ENCODE measurements around the gene FANCG.

FANCG gene

DNA sequence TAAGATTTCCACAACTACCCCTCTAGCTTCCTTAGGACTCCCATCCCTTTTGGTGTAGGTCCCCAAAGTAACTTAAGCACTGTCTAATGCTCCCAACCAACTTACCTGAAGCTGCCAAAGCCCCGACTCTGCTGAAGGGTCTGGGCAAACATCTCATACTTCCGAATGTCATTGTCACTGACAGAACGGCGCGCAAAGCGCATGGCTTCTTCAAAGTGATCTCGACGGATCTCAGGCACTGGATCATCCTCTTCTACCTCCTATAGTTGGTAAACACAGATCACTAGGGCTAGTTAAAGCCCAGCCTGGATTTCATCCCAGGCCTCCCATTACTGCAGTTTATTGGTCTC is 22.5 kb downstream of the FANCG start:
- no peak for DNase-seq

DNA sequence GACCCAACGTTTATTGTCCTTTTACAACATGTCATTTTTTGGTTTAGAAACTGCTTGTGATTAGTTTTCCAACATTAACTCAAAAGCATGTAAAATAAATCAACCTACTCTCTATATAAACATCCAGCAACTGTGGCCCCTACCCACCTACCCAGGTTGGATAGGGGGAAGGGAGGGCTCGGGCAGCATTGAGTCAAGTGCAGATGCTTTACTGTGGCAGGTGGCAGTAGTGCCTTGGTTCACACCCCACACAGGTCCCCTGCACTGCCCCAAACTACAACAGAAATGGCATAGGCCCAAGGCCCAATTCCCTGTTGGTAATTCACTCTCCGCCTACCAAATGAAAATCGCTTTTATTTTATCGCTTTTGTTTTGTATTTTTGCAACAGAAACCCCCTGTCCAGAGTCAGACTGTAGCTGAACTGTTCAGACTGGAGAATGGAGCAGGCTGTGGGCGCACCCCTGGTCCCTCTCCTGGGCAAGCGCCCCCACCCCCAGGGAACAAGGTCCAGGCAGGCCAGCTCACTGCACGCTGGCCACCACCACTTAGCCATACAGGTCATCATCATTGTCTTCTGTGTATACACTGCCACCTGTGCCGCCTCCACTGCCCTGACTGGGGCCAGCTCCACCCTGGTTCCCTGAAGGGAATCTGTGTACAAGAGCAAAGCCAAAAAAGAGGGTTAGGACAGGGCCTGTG is 23.0 kb downstream of the FANCG start:
- no peak for DNase-seq

DNA sequence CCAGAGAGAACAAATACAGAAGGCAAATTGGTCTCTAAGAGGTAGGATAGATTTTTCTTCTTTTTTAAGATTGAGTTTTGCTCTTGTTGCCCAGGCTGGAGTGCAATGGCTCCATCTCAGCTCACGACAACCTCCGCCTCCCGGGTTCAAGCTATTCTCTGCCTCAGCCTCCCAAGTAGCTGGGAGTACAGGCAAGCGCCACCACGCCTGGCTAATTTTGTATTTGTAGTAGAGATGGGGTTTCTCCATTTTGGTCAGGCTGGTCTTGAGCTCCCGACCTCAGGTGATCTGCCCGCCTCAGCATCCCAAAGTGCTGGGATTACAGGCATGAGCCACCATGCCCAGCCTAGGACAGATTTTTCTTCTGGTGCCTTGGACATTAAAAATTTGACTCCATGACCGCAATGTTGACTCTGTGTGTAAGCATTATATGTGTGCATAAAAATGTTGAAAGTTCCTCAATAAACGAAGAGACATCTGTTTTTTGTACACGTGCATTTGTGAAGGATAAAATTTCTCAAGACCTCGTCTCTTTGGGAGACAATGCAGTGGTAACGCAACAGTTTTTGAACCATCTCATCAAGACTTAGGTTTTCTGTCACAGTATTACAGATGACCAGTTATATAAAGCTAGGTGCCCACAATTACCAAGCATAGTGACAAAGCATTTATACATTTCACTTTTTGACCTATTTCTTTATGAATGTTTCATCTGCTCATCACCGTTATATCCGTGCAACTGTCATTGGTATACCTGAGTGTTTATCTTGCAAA is 24.7 kb downstream of the FANCG start:
- no peak for DNase-seq

DNA sequence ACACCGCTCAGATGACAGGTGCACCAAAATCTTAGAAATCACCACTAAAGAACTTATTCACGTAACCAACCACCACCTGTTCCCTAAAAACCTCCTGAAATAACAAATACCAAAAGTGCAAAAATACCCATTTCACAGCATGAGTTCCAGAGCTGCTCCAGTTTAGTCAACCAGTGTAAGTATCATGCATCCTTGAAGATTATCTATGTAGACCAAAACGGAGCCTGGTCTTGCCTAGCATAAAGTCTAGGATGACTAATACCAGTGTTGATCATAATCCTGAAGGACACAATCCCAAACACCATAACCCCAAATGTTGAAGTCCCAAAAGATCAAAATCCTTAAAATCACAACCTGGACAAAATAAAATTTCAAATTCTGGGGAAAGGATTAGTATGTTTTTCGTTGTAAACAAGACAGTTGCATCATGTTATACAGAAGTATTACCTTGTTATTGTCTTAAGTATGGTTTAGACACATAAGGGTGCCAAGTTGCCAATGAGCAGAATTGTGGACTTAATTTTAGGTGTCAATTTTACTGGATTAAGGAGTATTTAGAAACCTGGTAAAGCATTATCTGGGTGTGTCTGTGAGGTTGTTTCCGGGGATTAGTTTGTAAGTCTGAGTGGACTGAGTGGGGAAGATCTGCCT is 25.4 kb downstream of the FANCG start:
- DNase-seq = no peak

DNA sequence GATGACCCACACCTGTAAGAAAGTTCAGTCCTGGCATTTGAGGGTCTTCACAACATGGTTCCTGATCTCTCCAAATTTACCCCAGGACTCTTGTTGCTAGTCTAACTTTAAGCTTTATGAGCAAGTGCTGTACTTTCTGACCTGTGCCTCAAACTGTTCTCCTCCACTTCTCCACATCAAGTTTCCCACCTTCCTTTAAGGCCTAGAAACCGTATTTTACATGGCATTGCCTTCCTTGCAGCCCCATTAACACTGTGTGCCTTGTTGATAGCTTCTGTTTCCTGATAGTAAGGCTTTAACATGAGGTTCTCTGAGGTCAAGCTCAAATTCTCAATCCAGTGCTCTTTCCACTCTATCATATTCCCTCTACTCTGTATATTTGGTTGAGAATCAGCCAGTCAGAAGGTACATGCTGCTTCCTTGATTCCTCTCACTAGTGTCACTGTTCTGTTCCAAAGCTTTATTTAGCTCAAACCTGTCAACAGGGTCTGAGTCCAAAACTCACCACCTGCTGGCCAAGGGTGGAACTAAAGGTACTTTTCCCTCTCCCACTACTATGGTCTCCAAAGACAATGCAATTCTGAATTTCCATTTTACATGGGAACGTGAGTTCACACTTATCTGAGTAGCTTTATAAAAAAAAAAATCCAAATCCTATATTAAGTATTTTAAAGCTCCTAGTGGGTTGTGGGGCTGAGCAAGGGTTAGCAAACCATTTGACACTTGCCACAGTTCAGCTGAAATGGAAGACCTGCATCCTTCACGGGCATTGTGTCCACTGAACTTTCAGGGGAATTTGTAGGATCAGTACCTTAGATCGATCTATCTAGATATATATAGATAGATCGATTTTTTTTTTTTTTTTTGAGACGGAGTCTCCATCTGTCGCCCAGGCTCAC is 28.4 kb downstream of the FANCG start:
- DNase-seq = peak; percentile 28

DNA sequence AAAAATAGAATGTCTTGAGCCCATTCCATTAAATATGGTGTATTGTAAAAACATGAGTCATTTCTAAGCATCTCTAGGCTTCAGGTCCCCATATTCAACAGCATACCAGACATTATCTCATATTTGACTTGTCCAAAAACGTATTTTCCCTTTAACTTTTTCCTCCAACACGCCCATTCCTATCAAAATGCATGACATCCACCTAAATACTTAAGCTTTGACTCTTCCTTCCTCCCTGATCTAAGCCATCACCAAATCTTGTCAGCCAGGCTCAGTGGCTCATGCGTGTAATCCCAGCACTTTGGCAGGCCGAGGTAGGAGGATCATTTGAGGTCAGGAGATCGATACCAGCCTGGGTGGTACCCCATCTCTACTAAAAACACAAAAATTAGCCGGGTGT is 31.2 kb downstream of the FANCG start:
- DNase-seq = no peak

DNA sequence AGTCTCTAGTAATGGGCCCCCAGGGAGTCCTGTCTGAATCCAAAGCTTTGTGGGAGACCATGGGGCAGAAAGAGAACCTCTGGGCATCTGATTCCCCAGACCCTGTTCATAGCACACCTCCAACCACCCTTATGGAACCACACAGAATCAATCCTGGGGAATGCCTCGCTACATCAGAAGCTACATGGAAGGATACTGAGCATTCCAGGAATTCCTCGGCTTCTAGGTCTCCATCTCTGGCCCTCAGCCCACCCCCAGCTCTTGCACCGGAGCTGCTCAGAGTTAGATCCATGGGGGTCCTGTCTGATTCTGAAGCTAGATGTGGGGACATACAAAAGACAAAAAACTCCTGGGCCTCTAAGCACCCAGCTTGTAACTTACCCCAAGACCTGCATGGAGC is 35.7 kb downstream of the FANCG start:
- DNase-seq = no peak

DNA sequence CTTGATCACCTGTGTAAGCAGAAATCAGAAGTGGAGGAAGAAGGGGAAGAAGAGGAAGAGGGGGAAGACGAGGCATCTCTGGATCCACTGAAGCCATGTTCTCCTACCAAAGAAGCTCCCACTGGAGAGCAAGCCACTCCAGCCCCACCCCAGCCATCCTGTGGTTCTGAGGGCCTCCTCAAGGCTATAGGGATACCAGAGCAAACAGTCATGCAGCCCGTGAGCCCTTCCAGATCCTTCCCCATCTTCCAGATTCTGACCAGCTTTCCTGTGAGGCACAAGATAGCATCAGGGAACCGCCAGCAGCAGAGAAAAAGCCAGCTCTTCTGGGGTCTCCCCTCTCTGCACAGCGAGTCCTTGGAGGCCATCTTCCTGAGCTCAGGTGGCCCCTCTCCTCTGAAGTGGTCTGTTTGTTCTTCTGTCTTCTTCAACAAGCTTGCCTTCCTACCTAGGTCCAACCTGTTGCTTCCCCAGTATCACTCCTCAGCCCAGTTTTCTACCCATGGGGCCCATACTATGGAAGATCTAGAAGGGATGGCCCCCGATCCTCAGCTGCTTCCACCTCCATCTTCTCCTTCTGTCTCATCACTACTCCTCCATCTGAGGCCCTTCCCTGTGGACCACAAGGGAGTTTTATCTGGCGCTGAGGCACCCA is 36.7 kb downstream of the FANCG start:
- DNase-seq = no peak

DNA sequence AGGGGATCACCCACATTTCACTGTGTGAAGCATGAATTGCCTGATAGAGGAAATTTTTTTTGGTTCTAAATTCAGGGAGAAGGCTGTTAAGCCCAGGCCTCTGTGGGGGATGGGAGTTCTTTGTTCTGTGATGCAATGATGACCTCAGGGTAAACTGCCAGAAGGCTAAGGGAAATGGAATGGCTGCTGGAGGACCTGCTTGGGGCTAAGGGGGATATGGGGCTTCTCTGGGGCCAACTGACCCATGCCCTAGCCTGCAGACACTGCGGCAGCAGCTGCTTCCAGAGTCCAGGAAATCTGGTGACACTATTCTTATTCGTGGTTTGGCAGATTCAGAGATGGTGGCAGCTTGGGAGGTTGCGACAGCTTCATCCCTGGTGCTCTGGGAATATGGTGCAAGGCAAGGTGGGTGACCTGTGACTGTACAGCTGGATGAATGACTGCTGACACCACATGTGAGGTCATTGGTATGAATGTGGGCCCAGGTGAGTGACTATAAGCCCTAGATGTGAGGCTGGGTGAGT is 37.6 kb downstream of the FANCG start:
- no peak for DNase-seq

DNA sequence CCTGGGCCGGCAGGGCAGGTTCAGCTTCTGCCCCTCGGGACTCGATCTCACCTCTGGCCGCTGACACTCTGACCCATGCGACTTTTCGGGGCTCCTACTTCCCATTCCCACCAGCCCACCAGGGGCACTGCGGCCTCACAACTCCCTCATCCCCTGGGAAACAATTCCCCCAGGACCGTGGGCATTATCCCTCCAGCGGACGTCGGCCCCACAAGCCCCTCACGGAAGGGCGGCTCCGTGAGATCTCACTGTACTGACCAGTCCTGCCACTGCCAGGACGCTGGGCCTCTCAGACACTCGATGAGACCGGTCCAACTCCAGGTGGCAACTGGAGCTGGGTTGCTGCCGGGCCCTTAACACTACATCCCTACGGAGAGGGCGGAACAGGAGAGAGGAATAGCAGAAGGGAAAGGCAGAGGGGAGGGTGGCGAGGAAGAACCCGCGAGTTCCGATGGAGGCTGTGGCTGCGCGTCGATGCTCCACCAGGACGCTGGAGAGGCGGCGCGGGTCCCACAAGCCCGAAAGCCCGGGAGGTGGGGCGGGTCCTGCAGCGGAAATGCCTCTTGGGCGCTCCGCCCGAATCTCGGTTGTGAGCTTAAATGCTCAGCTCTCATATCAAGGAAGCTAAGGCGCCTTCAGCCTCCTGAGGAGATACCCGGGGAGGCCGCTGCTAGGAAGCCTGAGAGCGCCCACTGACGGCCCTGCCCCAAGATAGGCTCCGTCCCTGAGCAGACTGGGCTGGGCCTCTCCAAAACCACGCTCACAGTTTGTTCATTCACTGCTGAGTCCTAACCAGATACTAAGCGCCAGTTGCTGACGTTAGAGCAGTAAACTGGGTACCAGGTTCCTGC is 43.7 kb downstream of the FANCG start:
- DNase-seq = peak; percentile 21

DNA sequence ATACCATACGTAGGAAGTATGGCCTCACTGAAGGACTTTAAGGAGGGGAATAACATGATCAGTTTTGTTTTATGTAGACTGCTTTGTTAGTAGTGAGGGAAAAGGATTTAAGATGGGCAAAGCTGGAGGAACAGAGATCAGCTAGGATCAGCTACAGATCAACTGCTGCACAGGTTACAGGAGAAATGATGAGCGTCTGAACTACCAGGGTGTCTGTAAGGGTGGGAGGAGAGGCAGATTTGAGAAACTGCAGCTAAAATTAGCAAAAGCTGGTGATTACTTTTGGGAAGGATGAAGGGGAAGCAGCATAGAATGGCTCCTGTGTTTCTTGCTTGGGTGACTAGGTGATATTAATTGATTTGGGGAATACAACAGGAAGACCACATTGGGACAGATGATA is 46.6 kb downstream of the FANCG start:
- no peak for DNase-seq

DNA sequence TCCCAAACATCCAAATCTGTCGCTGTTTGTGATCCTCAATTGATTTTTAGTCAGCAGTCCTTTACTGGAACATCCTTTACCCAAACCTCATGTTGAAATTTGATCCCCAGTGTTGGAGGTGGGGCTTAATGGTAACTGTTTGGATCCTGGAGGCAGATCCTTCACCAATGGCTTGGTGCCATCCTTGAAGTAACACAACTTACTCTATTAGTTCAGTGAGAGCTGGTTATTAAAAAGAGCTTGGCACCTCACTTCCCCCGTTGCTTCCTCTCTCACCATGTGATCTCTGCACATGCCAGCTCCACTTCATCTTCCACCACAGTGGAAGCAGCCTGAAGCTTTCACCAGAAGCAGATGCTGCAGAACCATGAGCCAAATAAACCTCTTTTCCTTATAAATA is 49.9 kb downstream of the FANCG start:
- DNase-seq = no peak

DNA sequence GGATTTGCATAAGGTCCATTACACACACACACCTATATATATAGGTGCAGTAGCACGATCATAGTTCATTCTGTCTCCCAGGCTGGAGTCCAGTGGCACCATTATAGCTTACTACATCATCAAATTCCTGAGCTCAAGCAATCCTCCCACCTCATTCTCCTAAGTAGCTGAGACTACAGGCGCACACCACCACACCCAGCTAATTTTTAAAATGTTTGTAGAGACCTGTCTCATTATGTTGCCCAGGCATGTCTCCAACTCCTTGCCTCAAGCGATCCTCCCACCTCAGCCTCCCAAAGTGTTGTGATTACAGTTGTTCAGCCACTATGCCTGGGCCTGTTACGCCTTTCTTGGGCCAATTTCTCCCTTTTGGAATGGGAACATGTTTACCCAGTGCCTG is 50.5 kb downstream of the FANCG start:
- no peak for DNase-seq

DNA sequence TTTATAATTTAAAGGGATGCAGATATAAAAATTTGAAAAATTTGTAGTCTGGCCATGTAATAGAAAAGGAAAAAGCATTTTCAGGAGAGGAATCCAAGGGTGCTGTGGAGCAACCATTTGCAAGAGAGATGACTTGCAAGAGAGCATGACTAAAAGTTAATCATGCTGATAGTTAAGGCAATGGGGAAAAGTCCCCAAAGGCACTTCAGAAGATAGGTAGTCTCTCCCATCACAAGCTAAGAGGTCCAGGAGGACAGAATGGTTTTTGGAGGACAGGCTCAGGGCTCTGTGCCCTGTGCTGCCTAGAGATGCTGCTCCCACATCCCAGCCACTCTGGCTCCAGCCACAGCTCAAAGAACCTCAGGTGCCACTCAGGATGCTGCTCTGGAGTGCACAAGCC is 51.4 kb downstream of the FANCG start:
- no peak for DNase-seq

DNA sequence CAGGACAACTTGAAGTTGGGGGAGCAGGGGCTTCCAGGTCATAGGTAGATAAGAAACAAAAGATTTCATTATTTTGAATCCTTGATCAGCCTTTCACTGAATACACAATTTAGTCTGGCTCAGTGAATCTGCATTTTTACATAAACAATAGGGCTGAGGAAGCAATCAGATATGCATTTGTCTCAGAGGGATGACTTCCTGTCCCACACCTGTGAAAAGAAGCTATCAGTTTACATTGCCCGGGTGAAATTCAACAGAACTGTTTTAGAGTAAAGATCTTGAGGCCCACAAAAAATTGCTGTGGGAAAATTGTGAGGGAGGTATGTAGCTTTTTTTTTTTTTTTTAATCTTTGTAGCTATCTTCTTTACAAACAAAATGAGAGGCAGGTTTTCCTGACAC is 51.9 kb downstream of the FANCG start:
- DNase-seq = no peak

DNA sequence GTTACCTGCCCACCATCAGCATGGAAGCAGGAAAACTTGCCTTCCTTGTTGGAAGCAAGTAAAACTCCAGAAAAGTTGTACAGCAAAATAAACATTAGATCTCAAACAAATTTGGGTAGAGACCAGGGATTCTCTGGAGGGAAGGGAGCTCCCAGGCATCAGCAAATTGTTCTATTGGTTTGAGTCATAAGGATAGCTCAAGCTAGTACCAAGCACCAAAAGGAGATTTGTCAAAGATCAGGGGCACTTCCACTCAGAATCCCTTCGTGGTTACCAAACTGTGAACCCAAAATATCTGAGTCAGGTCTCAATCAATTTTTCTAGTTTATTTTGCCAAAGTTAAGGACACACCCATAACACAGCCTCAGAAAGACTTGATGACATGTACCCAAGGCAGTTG is 52.4 kb downstream of the FANCG start:
- no peak for DNase-seq

DNA sequence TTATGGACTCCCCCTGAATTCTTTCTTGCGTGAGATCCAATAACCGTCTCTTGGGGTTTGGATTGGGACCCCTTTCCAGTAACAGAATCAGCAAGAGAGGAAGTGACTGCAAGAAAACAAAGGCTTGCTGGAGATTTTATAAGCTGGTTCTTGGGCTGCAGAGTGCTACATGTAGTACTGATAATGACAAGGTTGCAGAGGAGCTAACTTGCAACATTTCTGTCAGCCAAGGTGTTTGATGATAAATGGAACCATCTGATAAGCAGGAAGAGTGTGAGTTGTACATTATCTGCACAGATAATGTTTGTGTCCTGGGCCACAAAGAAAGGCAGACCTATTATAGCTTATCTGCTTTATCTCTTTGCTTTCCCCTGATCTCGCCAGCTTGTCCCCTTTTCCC is 53.1 kb downstream of the FANCG start:
- DNase-seq = no peak
